Brain microvascular endothelial cell (primary cell): ENCODE measurements around the gene GTF2H4.

Source experiments
- DNase-seq: peaks from one replicate; pipeline ENCODE4 v3.0.0-alpha.2; 2020
- H3K27ac ChIP-seq: fragments of 250-450 bp; sonication (Bioruptor Pico); 2 replicates; pipeline ENCODE4 v1.5.1; 2020; ENCODE audit warnings: mild to moderate bottlenecking, moderate library complexity
- H3K27me3 ChIP-seq: fragments of 250-450 bp; sonication (Bioruptor Pico); replicated peaks from 2 replicates; pipeline ENCODE4 v1.5.1; 2020; ENCODE audit warnings: mild to moderate bottlenecking
- H3K36me3 ChIP-seq: fragments of 250-450 bp; sonication (Bioruptor Pico); replicated peaks from 2 replicates; pipeline ENCODE4 v1.5.1; 2020; ENCODE audit warnings: mild to moderate bottlenecking
- H3K4me3 ChIP-seq: 2 replicates; pipeline ENCODE4 v1.5.1; 2011; ENCODE audit warnings: low read depth, mild to moderate bottlenecking, control low read depth, low read length, moderate library complexity
- in situ Hi-C: cut with HindIII; loops from 2 replicates; pipeline ENCODE4 v1.10.0; 2017; ENCODE audit warnings: low sequenced_read_pairs, low pct_ligation_motif_present
- TF ChIP-seq, protein P1 (sequence below): IDR thresholded peaks from 2 replicates; pipeline ENCODE4 v1.5.1; 2011; ENCODE audit warnings: low read depth, mild to moderate bottlenecking, moderate library complexity, low read length, control low read depth, inconsistent platforms; ENCODE audit errors: missing control alignments

The GTF2H4 gene

DNA sequence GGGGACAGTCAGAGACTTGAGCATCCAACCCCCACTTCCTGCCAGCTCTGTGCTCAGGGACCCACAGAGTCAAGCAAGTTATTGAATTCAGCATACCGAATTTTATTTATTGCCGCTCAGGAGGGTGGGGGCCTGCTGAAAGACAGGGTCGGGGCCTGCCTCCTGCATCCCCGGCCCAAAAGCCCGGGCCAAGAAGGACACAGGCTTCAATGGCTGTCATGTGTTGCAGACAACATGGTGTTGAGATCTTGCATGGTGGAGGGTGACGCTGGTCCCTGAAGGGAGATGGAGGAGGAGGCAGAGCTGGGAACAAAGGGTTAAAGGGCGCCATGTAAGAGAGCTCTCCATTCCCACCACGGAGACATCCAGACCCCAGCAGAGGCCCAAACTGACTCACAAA, 23.3 kb downstream of the GTF2H4 start:
- H3K27me3 ChIP-seq, result no peaks in the 10 kb centered on the region
- H3K4me3 ChIP-seq, result no peak overlapping the region
- TF ChIP-seq, protein P1, sequence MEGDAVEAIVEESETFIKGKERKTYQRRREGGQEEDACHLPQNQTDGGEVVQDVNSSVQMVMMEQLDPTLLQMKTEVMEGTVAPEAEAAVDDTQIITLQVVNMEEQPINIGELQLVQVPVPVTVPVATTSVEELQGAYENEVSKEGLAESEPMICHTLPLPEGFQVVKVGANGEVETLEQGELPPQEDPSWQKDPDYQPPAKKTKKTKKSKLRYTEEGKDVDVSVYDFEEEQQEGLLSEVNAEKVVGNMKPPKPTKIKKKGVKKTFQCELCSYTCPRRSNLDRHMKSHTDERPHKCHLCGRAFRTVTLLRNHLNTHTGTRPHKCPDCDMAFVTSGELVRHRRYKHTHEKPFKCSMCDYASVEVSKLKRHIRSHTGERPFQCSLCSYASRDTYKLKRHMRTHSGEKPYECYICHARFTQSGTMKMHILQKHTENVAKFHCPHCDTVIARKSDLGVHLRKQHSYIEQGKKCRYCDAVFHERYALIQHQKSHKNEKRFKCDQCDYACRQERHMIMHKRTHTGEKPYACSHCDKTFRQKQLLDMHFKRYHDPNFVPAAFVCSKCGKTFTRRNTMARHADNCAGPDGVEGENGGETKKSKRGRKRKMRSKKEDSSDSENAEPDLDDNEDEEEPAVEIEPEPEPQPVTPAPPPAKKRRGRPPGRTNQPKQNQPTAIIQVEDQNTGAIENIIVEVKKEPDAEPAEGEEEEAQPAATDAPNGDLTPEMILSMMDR, result no peak
- H3K27ac ChIP-seq, result no peak overlapping the region
- in situ Hi-C loops, result no loop called here
- no peaks in the 10 kb centered on the region for H3K36me3 ChIP-seq
- DNase-seq, result no peak

DNA sequence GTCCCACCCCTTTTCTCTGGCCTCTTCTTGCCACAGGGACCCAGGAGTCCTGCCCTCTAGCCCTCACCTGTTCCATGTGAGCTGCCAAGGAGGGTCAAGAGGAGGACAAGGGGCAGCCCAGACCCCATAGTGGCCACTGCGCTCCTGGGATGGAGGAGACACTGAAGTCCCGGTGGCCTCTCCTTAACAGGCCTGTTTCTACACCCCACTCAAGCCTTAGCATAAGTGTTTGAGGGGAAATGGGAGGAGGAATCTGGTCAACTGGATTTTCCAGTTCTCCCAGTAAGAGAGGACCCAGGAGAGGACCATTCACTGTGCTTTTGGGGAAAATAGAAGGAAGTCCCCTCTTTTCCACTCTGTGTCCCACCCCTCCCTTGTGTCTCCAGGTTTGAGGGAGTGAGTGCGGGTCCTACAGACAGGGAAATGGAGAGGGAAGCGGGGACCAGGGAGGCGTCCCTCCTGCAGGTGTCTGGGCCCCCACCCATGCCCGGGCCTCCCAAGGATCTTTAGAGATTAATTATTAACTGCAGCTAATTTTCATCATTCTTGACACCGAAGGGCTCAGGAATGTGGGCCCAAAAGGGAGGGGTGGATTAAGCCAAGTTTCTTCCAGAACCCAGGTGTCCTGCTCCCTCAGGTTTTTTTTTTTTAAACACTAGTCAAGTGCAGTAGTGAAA, 24.1 kb downstream of the GTF2H4 start, which contains the start of gene SFTA2:
Gene SFTA2 (minus strand): TSS at position 202 of the 677 bp plus-strand sequence. CDS start 74 bp downstream, at position 128.
- TF ChIP-seq, protein P1, result no peak
- in situ Hi-C loops, result no loop called here
- Histone ChIP-seq H3K36me3 (no peaks in the 10 kb centered on the region), H3K27me3 (peaks cover 3% of the 10 kb centered on the region), H3K4me3 (no peak within 1 kb of the TSS), H3K27ac (no peak within 1 kb of the TSS)
- DNase-seq, result no peak

DNA sequence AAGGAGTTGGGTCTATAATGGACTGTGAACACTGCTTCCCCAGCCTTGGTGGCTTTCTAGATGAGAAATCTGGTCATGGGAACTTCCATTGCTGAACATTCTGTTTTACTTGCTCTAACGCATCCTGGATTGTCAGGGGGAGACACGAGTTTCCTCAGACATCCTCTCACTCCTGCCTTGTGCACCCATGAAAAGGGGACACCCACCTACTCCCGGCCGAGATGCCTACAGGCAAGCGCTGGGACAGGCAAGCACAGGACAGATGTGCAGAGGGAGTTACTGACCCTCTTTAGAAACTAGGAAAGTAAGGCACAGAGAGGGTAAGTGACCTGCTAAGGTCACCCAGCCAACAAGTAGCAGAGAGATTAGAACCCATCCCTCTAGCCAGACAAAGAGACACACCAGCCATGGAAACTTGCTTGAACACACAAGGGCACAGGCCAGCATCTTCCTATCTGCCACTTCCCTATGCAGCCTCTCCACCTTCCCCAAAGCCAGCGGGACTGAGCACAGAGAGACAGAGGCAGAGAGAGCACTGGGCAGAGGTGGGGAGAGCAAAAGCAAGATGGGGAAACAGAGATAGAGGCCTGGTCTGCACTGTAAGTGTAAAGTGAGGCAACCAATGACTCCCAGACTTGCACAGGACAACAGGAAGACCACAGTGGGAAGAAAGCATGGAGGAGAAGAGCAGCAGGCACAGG, 24.8 kb downstream of the GTF2H4 start:
- Histone ChIP-seq H3K4me3 (no peak overlapping the region), H3K36me3 (no peaks in the 10 kb centered on the region), H3K27me3 (peaks cover 3% of the 10 kb centered on the region), H3K27ac (no peak overlapping the region)
- in situ Hi-C loops, result no loop called here
- DNase-seq, result no peak
- TF ChIP-seq, protein P1, result no peak

DNA sequence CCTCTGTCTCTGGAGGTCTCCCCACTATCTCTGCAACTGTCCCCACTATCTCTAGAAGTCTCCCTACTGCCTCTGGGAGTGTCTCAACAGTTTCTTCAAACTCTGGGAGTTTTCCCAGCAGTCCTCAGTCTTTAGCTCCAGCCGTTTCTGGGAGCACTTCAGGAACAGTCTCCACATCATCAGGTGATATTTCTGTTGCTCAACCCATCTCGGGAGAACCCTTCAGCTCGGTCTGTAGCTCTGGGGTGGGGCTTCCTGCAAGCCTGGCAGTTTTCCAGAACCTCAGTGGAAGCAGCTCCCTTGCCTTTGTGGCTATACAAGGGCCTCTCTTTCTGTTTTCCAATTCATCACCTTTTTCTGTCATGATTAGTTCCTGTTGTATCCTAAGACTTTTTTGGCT, 27.0 kb downstream of the GTF2H4 start:
- TF ChIP-seq, protein P1, result no peak
- Histone ChIP-seq H3K36me3 (no peaks in the 10 kb centered on the region), H3K4me3 (no peak overlapping the region), H3K27me3 (peaks cover 3% of the 10 kb centered on the region), H3K27ac (no peak overlapping the region)
- in situ Hi-C loops, result no loop called here
- no peak for DNase-seq

DNA sequence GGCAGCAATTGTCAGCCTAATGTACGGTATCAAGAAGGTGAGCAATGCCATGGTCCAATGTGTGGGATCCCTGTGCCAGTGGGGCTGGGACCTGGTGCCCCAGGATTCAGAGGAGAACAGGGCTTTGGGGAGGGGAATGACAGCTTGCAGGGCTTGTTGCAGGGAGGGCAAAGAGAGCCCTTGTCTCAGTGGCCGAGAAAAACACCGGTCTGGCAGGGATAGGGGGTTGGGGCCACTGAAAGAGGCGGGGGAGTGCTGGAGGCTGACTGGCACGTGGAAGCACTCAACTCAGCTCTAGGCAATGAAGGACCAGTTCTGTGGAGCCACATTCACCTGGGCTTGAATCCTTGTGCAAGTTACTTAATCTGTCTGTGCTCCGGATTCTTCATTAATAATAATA, 29.3 kb downstream of the GTF2H4 start:
- no peak overlapping the region for H3K4me3 ChIP-seq
- in situ Hi-C loops, result no loop called here
- H3K27ac ChIP-seq, result no peak overlapping the region
- H3K27me3 ChIP-seq, result peaks cover 3% of the 10 kb centered on the region
- TF ChIP-seq, protein P1, result no peak
- H3K36me3 ChIP-seq, result no peaks in the 10 kb centered on the region
- no peak for DNase-seq
